ENCODE data around the gene CPXM1.
"Not testable (repeated sequence)": the region's sequence is repeated elsewhere in the genome, so short reads cannot be mapped to it uniquely, and the experiment has no call there.

The CPXM1 gene

DNA sequence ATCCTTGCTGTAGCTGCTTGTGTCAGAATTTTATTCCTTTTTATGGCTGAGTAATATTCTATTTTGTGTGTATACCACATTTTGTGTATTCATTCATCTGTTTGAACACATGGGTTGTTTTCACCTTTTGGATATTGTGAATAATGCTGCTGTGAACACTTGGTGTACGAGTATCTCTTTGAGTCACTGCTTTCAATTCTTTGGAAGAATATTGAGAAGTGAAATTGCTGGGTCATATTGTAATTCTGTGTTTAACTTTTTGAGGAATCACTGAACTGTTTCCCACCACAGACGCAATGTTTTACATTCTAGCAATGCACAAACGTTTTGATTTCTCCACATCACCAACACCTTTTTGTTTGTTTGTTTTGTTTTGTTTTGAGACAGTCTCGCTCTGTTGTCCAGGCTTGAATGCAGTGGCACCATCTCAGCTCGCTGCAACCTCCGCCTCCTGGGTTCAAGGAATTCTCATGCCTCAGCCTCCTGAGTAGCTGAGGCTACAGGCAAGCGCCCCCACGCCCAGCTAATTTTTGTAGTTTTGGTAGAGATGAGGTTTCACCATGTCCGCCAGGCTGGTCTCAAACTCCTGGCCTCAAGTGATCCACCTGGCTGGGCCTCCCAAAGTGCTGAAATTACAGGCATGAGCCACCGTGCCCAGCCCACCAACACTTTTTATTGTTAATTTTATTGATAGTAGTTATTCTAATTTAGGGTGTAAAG is 21.7 kb downstream of the CPXM1 start:
- H3K9me3 Mint-ChIP-seq: no peaks in the 10 kb centered on the region
- H3K27ac Mint-ChIP-seq: no peak overlapping the region
- H3K4me3 Mint-ChIP-seq: no peak overlapping the region
- DNase-seq (ENCODE audit: low spot score): no peak
- H3K36me3 Mint-ChIP-seq (ENCODE audit: low read depth): no peaks in the 10 kb centered on the region
- no peaks in the 10 kb centered on the region for H3K4me1 Mint-ChIP-seq (ENCODE audit: low read depth)
- H3K27me3 Mint-ChIP-seq (ENCODE audit: low read depth): peaks cover 24% of the 10 kb centered on the region

DNA sequence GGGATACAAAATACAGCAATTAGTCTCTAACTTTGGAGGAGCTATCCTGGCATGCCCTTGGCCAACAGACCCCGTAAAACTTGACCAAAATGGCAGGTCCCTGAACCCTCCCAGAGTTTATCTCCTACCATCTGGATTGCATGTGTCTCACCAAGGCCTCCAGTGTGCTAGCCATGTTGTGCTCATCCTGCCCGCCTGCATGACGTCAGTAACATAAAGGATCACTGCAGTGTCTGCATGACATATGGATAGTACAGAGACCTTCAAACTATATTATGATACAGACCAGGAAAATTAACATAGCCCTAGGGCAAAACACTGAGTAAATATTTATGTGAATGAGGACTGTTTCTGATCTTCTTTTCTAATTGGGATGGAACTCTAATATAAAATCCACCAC is 25.3 kb downstream of the CPXM1 start:
- H3K27me3 Mint-ChIP-seq (ENCODE audit: low read depth): peaks cover 16% of the 10 kb centered on the region
- no peak overlapping the region for H3K4me3 Mint-ChIP-seq
- peaks cover 4% of the 10 kb centered on the region for H3K4me1 Mint-ChIP-seq (ENCODE audit: low read depth)
- no peaks in the 10 kb centered on the region for H3K36me3 Mint-ChIP-seq (ENCODE audit: low read depth)
- no peaks in the 10 kb centered on the region for H3K9me3 Mint-ChIP-seq
- no peak overlapping the region for H3K27ac Mint-ChIP-seq
- no peak for DNase-seq (ENCODE audit: low spot score)

DNA sequence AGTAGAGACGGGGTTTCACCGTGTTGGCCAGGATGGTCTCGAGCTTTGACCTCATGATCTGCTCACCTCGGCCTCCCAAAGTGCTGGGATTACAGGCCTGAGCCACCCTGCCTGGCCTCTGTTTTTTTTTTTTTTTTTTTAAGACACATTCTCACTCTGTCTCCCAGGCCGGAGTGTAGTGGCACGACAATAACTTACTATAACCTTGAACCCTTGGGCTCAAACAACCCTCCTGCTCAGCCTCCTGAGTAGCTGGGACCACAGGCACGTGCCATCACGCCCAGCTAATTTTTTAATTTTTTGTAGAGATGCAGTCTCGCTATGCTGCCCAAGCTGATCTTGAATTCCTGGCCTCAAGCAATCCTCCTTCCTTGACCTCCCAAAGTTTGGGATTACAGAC is 26.6 kb downstream of the CPXM1 start:
- H3K36me3 Mint-ChIP-seq (ENCODE audit: low read depth): no peaks in the 10 kb centered on the region
- peaks cover 13% of the 10 kb centered on the region for H3K27me3 Mint-ChIP-seq (ENCODE audit: low read depth)
- DNase-seq (ENCODE audit: low spot score): no peak
- H3K27ac Mint-ChIP-seq: no peak overlapping the region
- peaks cover 4% of the 10 kb centered on the region for H3K4me1 Mint-ChIP-seq (ENCODE audit: low read depth)
- H3K9me3 Mint-ChIP-seq: no peaks in the 10 kb centered on the region
- H3K4me3 Mint-ChIP-seq: no peak overlapping the region

DNA sequence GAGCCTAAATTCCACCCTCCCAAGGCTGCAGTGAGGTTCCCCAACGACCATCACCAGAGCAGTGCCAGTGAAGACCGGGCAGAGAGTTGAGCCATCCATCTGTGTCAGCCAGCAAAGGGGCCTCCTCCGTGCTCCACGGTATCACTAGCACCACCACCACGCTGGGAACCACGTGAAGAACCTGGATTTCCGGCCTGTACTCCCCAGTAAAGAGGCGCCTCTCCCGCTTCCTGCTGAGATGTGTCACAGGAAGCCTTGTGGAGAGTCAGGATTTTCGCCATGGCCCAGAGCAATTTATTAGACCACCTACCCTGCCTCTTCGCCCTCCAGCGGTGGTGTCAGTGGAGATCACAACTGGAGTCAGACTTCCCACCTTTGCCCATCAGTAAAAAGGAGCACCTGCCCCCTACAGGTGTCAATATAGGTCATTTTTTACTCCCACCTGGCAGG is 28.8 kb downstream of the CPXM1 start:
- no peak for DNase-seq (ENCODE audit: low spot score)
- Mint-ChIP-seq H3K9me3 (no peaks in the 10 kb centered on the region), H3K27ac (no peak overlapping the region), H3K4me1 (ENCODE audit: low read depth) (peaks cover 4% of the 10 kb centered on the region), H3K36me3 (ENCODE audit: low read depth) (no peaks in the 10 kb centered on the region), H3K27me3 (ENCODE audit: low read depth) (peaks cover 13% of the 10 kb centered on the region), H3K4me3 (no peak overlapping the region)

DNA sequence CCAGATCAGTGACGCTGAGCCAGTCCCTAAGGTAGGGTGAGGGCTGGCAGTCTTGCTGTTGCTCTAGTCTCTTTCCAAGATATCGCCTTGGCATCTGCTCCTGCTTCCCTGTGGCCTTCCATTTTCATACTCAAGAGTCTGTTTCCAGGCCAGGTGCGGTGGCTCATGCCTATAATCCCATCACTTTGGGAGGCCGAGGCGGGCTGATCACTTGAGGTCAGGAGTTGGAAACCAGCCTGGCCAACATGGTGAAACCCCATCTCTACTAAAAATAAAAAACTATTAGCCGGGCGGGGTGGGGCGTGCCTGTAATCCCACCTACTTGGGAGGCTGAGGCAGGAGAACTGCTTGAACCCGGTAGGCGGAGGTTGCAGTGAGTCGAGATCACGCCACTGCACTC is 30.3 kb downstream of the CPXM1 start:
- H3K4me3 Mint-ChIP-seq: not testable (repeated sequence)

DNA sequence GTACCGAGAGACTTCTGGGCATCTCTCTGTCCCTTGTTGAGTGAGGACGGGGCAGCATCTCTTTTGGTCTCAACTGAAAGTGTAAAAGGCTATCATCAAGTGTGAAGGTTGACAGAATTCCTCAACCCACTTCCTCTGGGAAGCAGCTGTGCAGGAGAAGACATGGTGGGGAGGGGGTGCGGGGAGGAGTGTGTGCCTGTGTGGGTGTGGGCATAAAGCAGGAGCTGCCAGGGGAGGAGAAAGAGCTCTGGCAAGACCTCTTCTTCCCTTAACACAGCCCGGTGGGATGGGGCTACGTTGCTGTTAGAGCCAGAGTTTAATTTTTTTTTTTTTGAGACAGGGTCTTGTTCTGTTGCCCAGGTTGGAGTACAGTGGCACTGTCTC is 31.8 kb downstream of the CPXM1 start:
- no peak overlapping the region for H3K4me3 Mint-ChIP-seq
- DNase-seq (ENCODE audit: low spot score): no peak
- H3K27me3 Mint-ChIP-seq (ENCODE audit: low read depth): peaks cover 19% of the 10 kb centered on the region

More for the DNA sequence above, 30.3 kb downstream of the CPXM1 start:
- not testable (repeated sequence) for DNase-seq (ENCODE audit: low spot score); H3K27ac Mint-ChIP-seq; H3K9me3 Mint-ChIP-seq; H3K36me3 Mint-ChIP-seq (ENCODE audit: low read depth); H3K4me1 Mint-ChIP-seq (ENCODE audit: low read depth)
- peaks cover 13% of the 10 kb centered on the region for H3K27me3 Mint-ChIP-seq (ENCODE audit: low read depth)

DNA sequence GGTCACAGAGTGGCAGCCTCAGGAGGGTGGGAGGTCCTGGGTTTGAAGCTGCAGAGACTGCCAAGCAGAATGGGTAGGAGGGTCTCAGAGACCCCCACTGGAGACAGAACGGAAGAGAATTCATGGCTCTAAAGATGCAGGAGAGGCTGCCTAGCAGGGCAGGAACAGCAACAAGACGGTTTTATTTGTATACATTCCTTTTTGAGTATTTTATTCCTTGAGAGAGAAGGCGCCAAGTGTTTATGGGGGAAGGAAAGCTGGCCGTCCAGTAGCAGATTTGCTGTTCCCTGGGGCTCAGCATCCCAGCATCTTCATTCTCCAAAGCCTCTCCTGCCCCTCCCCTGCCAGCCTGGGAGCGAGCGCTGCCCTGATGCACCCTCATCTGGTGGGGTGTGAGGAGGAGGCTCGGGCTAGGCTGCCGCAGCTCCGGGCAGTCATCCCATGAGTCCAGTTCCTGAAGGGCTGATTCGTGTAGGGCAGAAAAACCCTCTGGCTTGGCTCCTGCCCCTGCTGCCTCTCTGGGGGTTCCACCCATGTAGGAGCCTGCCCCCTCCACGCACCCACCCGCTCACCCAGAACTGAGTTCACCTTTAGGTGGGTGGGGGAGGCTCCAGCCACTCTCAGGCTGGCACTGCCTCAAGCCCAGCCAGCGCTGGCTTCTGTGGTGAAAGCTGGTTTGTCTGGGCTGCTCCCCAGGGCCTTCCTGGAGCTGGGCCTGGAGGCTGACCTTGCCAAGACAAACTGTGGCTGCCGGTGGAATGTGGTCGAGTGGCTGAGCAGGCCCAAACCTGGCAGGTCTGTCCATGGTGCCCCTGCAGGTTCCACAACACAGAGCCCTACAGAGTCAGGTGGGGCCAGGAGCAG is 32.4 kb downstream of the CPXM1 start:
- peaks cover 4% of the 10 kb centered on the region for H3K4me1 Mint-ChIP-seq (ENCODE audit: low read depth)
- H3K27me3 Mint-ChIP-seq (ENCODE audit: low read depth): peaks cover 24% of the 10 kb centered on the region
- H3K27ac Mint-ChIP-seq: no peak overlapping the region
- no peaks in the 10 kb centered on the region for H3K36me3 Mint-ChIP-seq (ENCODE audit: low read depth)
- H3K4me3 Mint-ChIP-seq: no peak overlapping the region
- no peaks in the 10 kb centered on the region for H3K9me3 Mint-ChIP-seq
- no peak for DNase-seq (ENCODE audit: low spot score)

More for the DNA sequence above, 31.8 kb downstream of the CPXM1 start:
- Mint-ChIP-seq H3K27ac (no peak overlapping the region), H3K36me3 (ENCODE audit: low read depth) (no peaks in the 10 kb centered on the region), H3K9me3 (no peaks in the 10 kb centered on the region), H3K4me1 (ENCODE audit: low read depth) (peaks cover 4% of the 10 kb centered on the region)

DNA sequence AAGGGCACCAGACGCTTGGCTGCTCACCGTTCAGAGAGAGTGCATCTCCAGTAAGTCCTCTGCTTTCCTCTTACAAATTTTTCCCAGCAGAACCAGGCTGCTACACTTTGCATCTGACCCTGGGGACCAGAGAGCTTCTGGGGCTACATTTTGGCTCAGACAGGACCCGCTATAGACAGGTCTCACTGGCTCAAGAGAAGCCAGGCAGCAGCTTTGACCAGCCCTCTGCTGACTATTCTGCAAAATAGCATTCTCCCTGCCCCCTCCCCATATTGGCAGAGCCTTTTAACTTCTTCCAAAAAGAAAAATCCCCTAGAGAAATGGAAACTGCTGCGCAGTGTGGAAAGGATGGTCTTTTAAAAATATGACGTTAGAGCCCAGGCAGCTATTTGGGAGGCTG is 37.2 kb downstream of the CPXM1 start:
- H3K36me3 Mint-ChIP-seq (ENCODE audit: low read depth): no peaks in the 10 kb centered on the region
- H3K4me1 Mint-ChIP-seq (ENCODE audit: low read depth): no peaks in the 10 kb centered on the region
- no peak overlapping the region for H3K27ac Mint-ChIP-seq
- no peak for DNase-seq (ENCODE audit: low spot score)
- peaks cover 26% of the 10 kb centered on the region for H3K27me3 Mint-ChIP-seq (ENCODE audit: low read depth)
- H3K9me3 Mint-ChIP-seq: no peaks in the 10 kb centered on the region
- no peak overlapping the region for H3K4me3 Mint-ChIP-seq

DNA sequence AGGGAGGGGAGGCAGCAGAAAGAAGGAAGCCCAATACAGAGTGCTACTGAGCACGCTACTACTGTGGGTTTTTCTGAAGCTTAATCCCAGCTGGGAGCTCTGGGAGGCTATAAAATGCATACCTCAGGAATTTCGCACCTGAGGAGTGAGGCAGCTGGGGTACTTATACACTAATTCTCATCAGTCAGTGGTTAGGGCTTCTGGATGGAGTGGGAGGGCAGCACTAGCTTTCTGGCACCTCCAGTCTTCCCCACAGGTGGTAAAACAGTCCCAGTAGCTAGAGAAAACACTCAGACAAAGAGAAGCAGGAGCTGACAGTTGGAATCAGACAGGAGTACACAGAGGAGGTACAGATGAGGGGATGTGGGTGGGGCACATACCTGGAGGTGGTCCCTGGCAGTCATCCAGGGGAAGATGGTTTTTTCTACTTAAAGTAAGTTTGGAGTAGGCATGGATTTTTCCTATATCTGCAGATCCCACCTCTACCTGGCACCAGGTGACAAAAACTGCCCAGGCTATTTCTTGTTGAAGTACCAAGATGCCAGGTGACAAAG is 37.8 kb downstream of the CPXM1 start:
- DNase-seq (ENCODE audit: low spot score): no peak
- Mint-ChIP-seq H3K27me3 (ENCODE audit: low read depth) (peaks cover 25% of the 10 kb centered on the region), H3K27ac (no peak overlapping the region), H3K9me3 (no peaks in the 10 kb centered on the region), H3K4me3 (no peak overlapping the region), H3K36me3 (ENCODE audit: low read depth) (no peaks in the 10 kb centered on the region), H3K4me1 (ENCODE audit: low read depth) (no peaks in the 10 kb centered on the region)

DNA sequence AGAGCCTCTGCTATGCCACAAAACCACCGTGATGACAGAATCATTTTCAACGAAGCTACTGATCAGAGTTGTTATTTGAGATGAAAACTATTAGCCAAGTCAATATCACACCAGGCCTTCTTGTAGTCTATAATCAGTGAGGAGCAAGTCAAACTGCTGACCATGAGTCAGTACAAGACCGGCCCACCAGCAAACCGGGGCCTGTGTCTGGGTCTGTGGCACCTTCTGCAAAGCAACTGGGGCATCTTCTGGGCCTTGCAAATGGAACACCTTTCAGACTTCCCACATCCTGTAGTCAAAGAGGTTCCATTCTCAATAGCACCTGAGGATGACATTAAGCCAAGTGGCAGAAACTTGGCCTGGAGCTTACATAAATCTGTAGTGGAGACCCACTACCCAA is 38.5 kb downstream of the CPXM1 start:
- Mint-ChIP-seq H3K4me3 (no peak overlapping the region), H3K36me3 (ENCODE audit: low read depth) (no peaks in the 10 kb centered on the region), H3K27ac (no peak overlapping the region), H3K9me3 (no peaks in the 10 kb centered on the region), H3K4me1 (ENCODE audit: low read depth) (no peaks in the 10 kb centered on the region), H3K27me3 (ENCODE audit: low read depth) (peaks cover 18% of the 10 kb centered on the region)
- no peak for DNase-seq (ENCODE audit: low spot score)

DNA sequence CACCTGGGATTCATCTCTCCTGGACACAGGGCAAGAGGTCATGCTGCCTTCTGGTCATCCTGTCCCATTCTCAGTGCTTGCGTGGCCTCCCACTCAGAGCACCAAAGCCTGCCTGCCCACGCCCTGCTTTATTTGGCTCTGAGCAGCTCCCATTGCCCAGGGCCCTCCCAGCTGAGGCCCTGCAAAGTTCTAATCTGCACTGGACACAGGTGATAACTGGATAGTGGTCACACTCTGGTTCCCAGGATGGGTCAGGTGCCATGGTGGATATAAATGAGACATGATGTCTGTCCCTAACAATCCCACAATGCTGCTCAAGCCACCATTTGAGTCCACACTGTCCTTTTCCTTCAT is 39.5 kb downstream of the CPXM1 start:
- Mint-ChIP-seq H3K27ac (no peak overlapping the region), H3K27me3 (ENCODE audit: low read depth) (peaks cover 22% of the 10 kb centered on the region), H3K9me3 (no peaks in the 10 kb centered on the region), H3K4me1 (ENCODE audit: low read depth) (no peaks in the 10 kb centered on the region), H3K36me3 (ENCODE audit: low read depth) (no peaks in the 10 kb centered on the region), H3K4me3 (no peak overlapping the region)
- DNase-seq (ENCODE audit: low spot score): no peak

DNA sequence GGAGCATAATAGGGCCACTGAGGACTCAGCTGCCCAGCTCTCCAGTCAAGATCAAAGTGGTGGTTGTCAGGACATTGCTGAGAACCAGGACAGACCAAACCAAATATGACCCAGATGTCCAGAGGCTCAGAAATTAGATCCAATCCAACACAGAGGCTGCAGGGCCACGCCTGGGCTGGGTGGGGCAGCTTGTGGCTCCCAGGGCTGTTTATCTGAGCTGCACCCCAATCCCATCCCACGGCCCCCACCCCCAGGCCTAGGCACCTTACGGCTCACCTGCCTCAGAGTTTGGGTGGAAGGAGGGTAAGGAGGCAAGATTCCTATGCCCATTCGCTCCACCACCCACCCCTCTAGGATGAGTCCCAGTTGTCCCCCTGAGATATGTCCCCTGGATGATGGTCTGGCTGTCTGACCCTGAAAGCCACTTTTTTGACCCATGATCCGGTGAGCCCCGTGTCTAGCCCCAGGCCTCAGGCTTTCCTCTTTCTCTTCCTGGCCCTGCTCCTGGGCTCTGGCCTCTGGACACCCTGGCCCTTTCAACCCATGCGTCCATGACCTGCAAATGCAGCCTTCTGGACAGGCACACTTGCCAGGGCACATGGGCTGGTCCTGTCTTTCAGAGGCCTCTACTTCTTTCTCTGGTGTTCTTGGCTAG is 40.0 kb downstream of the CPXM1 start:
- DNase-seq (ENCODE audit: low spot score): no peak
- no peaks in the 10 kb centered on the region for H3K9me3 Mint-ChIP-seq
- no peaks in the 10 kb centered on the region for H3K36me3 Mint-ChIP-seq (ENCODE audit: low read depth)
- peaks cover 22% of the 10 kb centered on the region for H3K27me3 Mint-ChIP-seq (ENCODE audit: low read depth)
- H3K27ac Mint-ChIP-seq: no peak overlapping the region
- no peak overlapping the region for H3K4me3 Mint-ChIP-seq
- no peaks in the 10 kb centered on the region for H3K4me1 Mint-ChIP-seq (ENCODE audit: low read depth)

DNA sequence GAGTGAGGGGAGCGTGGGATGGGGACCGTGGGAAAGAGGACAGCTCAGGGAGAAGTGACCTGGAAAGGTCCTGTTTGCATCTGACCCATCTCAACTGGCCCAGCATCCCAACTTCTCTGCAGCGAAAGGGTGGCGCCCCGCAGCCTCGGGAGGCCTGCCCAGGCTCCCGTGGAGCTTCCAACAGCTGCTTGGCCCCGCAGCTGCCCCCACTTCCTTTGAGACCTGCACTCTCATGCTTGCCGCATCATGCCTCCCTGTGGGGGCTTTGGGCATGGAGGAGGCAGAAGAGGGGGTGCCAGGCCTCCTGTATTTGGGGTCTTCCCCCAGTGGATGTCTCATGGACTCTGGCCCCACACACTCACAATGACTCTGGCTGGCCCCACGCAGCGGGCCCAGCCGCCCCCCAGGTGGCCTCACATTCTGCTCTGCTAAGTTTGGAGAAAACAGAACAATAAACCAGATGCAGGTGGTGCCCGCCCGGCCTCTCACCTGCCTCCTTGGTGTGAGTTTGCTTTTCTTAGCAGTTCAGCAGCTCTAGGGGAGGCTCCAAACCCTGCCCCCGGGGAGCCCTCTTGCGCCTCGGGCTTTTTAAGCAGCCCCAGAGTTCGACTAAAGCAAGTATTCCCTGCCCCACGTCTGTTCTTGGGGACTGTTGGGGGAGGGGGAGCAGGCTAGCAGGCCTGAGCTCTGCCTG is 40.7 kb downstream of the CPXM1 start:
- H3K9me3 Mint-ChIP-seq: no peaks in the 10 kb centered on the region
- peaks cover 19% of the 10 kb centered on the region for H3K27me3 Mint-ChIP-seq (ENCODE audit: low read depth)
- DNase-seq (ENCODE audit: low spot score): no peak
- no peak overlapping the region for H3K4me3 Mint-ChIP-seq
- H3K36me3 Mint-ChIP-seq (ENCODE audit: low read depth): no peaks in the 10 kb centered on the region
- no peaks in the 10 kb centered on the region for H3K4me1 Mint-ChIP-seq (ENCODE audit: low read depth)
- H3K27ac Mint-ChIP-seq: no peak overlapping the region

All from T-helper 2 cell treated with Interferon-gamma antibody and Interleukin-4, amounts not matched to agents 5 μg/mL and 100 μg/mL, for 36 hours (primary cell).